Esophagus muscularis mucosa (tissue), 3 donors: ENCODE results near the gene THEM5.

Experiments used
- POLR2AphosphoS5 ChIP-seq, 2 donors: sonication (generic); formaldehyde crosslinking; IDR thresholded peaks; one replicate each; pipeline ENCODE4 v1.6.1; 2017; ENCODE audit warnings: antibody characterized with exemption in 2 of 2
- TF ChIP-seq, protein P1 (sequence below), 3 experiments: fragments of 200-600 bp in 2 of 3; fragments of 450-650 bp in 1 of 3; sonication (generic) in 2 of 3; IDR thresholded peaks; one replicate each; pipeline ENCODE4 v1.5.1; 2017 to 2019; ENCODE audit warnings: antibody characterized with exemption in 3 of 3, mild to moderate bottlenecking in 2 of 3, moderate library complexity in 1 of 3

DNA sequence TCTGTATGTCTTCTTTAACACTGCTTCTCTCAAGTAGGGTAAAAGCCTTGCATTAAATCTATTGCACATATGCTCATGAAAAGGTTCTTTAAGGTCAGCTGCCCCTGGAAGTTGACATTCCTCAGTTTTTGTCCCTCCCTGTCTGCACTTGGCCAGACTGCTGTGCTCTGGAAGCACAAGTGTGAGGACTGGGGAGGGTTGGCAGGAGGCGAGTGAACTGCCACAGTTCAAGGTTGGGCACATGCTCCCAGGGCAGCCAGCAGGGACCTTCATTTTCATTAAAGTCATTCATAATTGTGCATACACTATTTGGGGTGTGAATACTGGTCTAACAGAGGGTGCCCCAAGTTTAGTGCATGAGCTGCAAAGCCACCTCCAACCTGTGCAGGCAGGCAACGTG lies 10.9 kb upstream of the THEM5 start:
- TF ChIP-seq POLR2AphosphoS5 (IDR thresholded peaks at IDR 0.05), result no peak
- TF ChIP-seq, protein P1, sequence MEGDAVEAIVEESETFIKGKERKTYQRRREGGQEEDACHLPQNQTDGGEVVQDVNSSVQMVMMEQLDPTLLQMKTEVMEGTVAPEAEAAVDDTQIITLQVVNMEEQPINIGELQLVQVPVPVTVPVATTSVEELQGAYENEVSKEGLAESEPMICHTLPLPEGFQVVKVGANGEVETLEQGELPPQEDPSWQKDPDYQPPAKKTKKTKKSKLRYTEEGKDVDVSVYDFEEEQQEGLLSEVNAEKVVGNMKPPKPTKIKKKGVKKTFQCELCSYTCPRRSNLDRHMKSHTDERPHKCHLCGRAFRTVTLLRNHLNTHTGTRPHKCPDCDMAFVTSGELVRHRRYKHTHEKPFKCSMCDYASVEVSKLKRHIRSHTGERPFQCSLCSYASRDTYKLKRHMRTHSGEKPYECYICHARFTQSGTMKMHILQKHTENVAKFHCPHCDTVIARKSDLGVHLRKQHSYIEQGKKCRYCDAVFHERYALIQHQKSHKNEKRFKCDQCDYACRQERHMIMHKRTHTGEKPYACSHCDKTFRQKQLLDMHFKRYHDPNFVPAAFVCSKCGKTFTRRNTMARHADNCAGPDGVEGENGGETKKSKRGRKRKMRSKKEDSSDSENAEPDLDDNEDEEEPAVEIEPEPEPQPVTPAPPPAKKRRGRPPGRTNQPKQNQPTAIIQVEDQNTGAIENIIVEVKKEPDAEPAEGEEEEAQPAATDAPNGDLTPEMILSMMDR (IDR thresholded peaks at IDR 0.05), result no peak
